ENCODE measurements around the gene GRIK4. TPM values are rescaled to one million over a fixed set of nuclear protein-coding genes. Genes with fewer than 3 reads are reported as not detected.

GRIK4 gene
- total RNA-seq, 1 donor from 2014 or later = 2.2 TPM

- Mint-ChIP-seq H3K36me3 (no peaks in the 10 kb centered on the region), H3K9me3 (no peaks in the 10 kb centered on the region), H3K4me3 (no peak overlapping the region), H3K4me1 (no peaks in the 10 kb centered on the region), H3K27me3 (ENCODE audit: low read depth) (peaks cover 59% of the 10 kb centered on the region), H3K27ac (no peak overlapping the region)
- TF ChIP-seq CTCF (IDR thresholded peaks at IDR 0.05; ENCODE audit: unreplicated experiment) = no peak
- DNase-seq (ENCODE audit: low spot score in 2 of 2, unreplicated experiment in 2 of 2) = no peak
Measured at GRCh38 chr11:120867988-120868387, 356.4 kb downstream of the GRIK4 start.

- no peak for DNase-seq (ENCODE audit: low spot score in 2 of 2, unreplicated experiment in 2 of 2)
- Mint-ChIP-seq H3K4me3 (no peak overlapping the region), H3K9me3 (no peaks in the 10 kb centered on the region), H3K27me3 (ENCODE audit: low read depth) (peaks cover 66% of the 10 kb centered on the region), H3K36me3 (no peaks in the 10 kb centered on the region), H3K27ac (no peak overlapping the region), H3K4me1 (no peaks in the 10 kb centered on the region)
- no peak for TF ChIP-seq CTCF (IDR thresholded peaks at IDR 0.05; ENCODE audit: unreplicated experiment)
Measured at GRCh38 chr11:120869097-120869496, 357.5 kb downstream of the GRIK4 start.

- no peak overlapping the region for H3K27ac Mint-ChIP-seq
- H3K36me3 Mint-ChIP-seq = no peaks in the 10 kb centered on the region
- H3K27me3 Mint-ChIP-seq (ENCODE audit: low read depth) = peaks cover 68% of the 10 kb centered on the region
- no peak for TF ChIP-seq CTCF (IDR thresholded peaks at IDR 0.05; ENCODE audit: unreplicated experiment)
- no peaks in the 10 kb centered on the region for H3K9me3 Mint-ChIP-seq
- H3K4me3 Mint-ChIP-seq = no peak overlapping the region
- DNase-seq (ENCODE audit: low spot score in 2 of 2, unreplicated experiment in 2 of 2) = no peak
- no peaks in the 10 kb centered on the region for H3K4me1 Mint-ChIP-seq
Measured at GRCh38 chr11:120869516-120870011, 358.0 kb downstream of the GRIK4 start.

DNA sequence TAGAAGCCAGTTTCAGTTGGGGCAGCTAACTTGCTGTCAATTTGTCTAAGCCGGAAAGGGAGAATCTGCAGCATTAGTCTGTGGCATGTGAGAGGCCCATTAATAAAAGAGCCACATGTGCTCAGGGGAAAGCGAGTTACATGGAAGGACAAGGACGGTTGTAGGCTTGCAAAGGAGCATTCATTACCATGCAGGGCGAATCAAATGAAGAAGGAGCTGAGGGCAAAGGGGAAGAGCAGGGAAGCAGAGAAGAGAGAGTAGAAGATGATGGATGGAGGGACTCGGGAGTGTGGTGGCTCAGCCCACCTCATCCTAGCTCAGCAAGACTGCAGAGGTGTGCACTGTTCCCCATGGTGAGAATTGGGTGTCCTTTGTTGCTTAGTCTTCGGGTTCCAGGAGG lies 359.6 kb downstream of the GRIK4 start:
- H3K36me3 Mint-ChIP-seq = no peaks in the 10 kb centered on the region
- H3K4me3 Mint-ChIP-seq = no peak overlapping the region
- H3K4me1 Mint-ChIP-seq = no peaks in the 10 kb centered on the region
- no peak for TF ChIP-seq CTCF (IDR thresholded peaks at IDR 0.05; ENCODE audit: unreplicated experiment)
- H3K27ac Mint-ChIP-seq = no peak overlapping the region
- peaks cover 65% of the 10 kb centered on the region for H3K27me3 Mint-ChIP-seq (ENCODE audit: low read depth)
- DNase-seq (ENCODE audit: low spot score in 2 of 2, unreplicated experiment in 2 of 2) = no peak
- peaks cover 2% of the 10 kb centered on the region for H3K9me3 Mint-ChIP-seq

DNA sequence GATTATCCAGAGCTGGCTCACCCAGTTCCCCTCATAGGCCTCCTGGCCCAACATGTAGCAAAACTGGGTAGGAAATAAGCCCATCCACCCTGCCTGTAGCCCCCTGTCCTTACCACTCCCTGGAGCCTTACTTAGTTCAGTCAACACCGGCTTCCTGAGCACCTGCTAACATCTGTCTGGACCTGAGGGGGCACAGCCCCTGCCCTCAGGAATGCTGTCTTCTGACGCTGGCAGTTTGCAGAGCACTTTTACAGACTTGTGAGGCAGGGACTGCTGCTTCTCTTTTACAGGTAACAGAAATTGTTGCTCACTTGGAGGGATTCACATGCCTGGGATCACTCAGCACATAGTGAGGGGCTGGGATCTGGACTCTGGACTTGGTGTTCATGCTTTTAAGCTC lies 360.4 kb downstream of the GRIK4 start:
- H3K27me3 Mint-ChIP-seq (ENCODE audit: low read depth) = peaks cover 57% of the 10 kb centered on the region
- H3K4me1 Mint-ChIP-seq = no peaks in the 10 kb centered on the region
- no peak overlapping the region for H3K27ac Mint-ChIP-seq

More for the DNA sequence above, 360.4 kb downstream of the GRIK4 start:
- Mint-ChIP-seq H3K4me3 (no peak overlapping the region), H3K9me3 (peaks cover 5% of the 10 kb centered on the region), H3K36me3 (peaks cover 2% of the 10 kb centered on the region)
- no peak for TF ChIP-seq CTCF (IDR thresholded peaks at IDR 0.05; ENCODE audit: unreplicated experiment)
- no peak for DNase-seq (ENCODE audit: low spot score in 2 of 2, unreplicated experiment in 2 of 2)

Data from mesothelial cell of epicardium (in vitro differentiated cells).